B cell (primary cell): Measurements from ENCODE around the gene AXDND1.

Experiments
- CTCF ChIP-seq: fragments of 200-600 bp; IDR thresholded peaks from one replicate; pipeline ENCODE4 v1.8.0; 2022; ENCODE audit warnings: antibody characterized with exemption, mild to moderate bottlenecking
- EZH2 ChIP-seq: IDR thresholded peaks from 2 replicates; pipeline ENCODE4 v1.6.1; 2012; ENCODE audit warnings: borderline replicate concordance, low read depth, mild to moderate bottlenecking, moderate library complexity, low read length; ENCODE audit not compliant: insufficient read depth, poor library complexity, severe bottlenecking

GRCh38 chr1:179365342-179366092, at the start of gene AXDND1:
- TF ChIP-seq CTCF = no peak
- TF ChIP-seq EZH2 = no peak
